Stimulated activated CD4-positive, alpha-beta T cell treated with anti-CD3 and anti-CD28 coated beads, Interleukin-4, amount 100 ng/mL, for 24 hours (primary cell): ENCODE results near the gene ZNF362.
"Not testable (repeated sequence)": the region's sequence is repeated elsewhere in the genome, so short reads cannot be mapped to it uniquely, and the experiment has no call there.

Experiments
- DNase-seq: peaks from one replicate; pipeline ENCODE4 v3.0.0-alpha.2; 2020

The ZNF362 gene

GRCh38 chr1:33256471-33257206, at the start of gene ZNF362:
ZNF362 (plus strand) TSS chr1:33256492; CDS start chr1:33270575, 14,083 bp downstream.
- peak; percentile 66 for DNase-seq

- no peak for DNase-seq
Observed at GRCh38 chr1:33211972-33212371, 44.3 kb upstream of the ZNF362 start.

- DNase-seq = no peak
Observed at GRCh38 chr1:33219886-33220661, 36.2 kb upstream of the ZNF362 start.

- DNase-seq = no peak
Observed at GRCh38 chr1:33220676-33221384, 35.5 kb upstream of the ZNF362 start.

- no peak for DNase-seq
Observed at GRCh38 chr1:33221385-33221758, 34.9 kb upstream of the ZNF362 start.

- no peak for DNase-seq
Observed at GRCh38 chr1:33222381-33222780, 33.9 kb upstream of the ZNF362 start.

GRCh38 chr1:33224166-33224707, 32.1 kb upstream of the ZNF362 start:
- no peak for DNase-seq

- no peak for DNase-seq
Observed at GRCh38 chr1:33225586-33225985, 30.7 kb upstream of the ZNF362 start.

GRCh38 chr1:33228935-33229487, 27.3 kb upstream of the ZNF362 start:
- no peak for DNase-seq

GRCh38 chr1:33231166-33231565, 25.1 kb upstream of the ZNF362 start:
- no peak for DNase-seq

GRCh38 chr1:33232716-33233115, 23.6 kb upstream of the ZNF362 start:
- no peak for DNase-seq

GRCh38 chr1:33234131-33234530, 22.2 kb upstream of the ZNF362 start:
- DNase-seq = no peak

- DNase-seq = no peak
Observed at GRCh38 chr1:33234588-33234990, 21.7 kb upstream of the ZNF362 start.

- no peak for DNase-seq
Observed at GRCh38 chr1:33235521-33235920, 20.8 kb upstream of the ZNF362 start.

- DNase-seq = no peak
Observed at GRCh38 chr1:33236498-33236897, 19.8 kb upstream of the ZNF362 start.

- no peak for DNase-seq
Observed at GRCh38 chr1:33237579-33237978, 18.7 kb upstream of the ZNF362 start.

GRCh38 chr1:33238194-33238724, 18.0 kb upstream of the ZNF362 start:
- DNase-seq = not testable (repeated sequence)

GRCh38 chr1:33239410-33239809, 16.9 kb upstream of the ZNF362 start:
- not testable (repeated sequence) for DNase-seq

- no peak for DNase-seq
Observed at GRCh38 chr1:33241866-33242265, 14.4 kb upstream of the ZNF362 start.

- no peak for DNase-seq
Observed at GRCh38 chr1:33242652-33243051, 13.6 kb upstream of the ZNF362 start.

- no peak for DNase-seq
Observed at GRCh38 chr1:33244143-33244808, 12.0 kb upstream of the ZNF362 start.

GRCh38 chr1:33244809-33245186, 11.5 kb upstream of the ZNF362 start:
- DNase-seq = no peak
